Measurements from ENCODE around the gene BCKDHB. TPM values are rescaled to one million over a fixed set of nuclear protein-coding genes. Genes with fewer than 3 reads are reported as not detected.

Gene BCKDHB
- total RNA-seq, 1 donor from 2014 or later = 37.2 TPM

DNA sequence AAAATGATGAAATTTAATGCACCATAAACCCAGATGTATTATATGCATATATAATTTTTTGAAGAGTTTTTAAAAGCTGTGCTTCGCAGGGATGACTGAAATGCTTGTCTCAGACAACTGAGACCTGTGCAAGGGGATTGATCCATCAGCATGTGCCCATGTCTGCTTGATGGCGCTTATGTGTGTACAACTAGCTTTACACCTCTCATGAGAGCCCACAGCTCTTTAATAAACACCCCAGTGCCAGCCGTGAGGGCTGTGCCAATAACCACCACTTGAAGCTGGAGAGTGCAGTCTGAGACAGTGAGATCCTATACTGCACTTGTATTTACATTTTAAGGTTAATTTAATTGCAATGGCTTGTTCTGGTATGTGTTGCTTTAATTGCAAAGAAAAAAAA is 225.5 kb downstream of the BCKDHB start:
- no peaks in the 10 kb centered on the region for H3K27me3 ChIP-seq (ENCODE audit: low read depth)
- no peaks in the 10 kb centered on the region for H3K36me3 ChIP-seq
- intact Hi-C loops (cut with micrococcal nuclease) = no loop called here
- H3K4me3 ChIP-seq = no peak overlapping the region
- TF ChIP-seq, protein P1, sequence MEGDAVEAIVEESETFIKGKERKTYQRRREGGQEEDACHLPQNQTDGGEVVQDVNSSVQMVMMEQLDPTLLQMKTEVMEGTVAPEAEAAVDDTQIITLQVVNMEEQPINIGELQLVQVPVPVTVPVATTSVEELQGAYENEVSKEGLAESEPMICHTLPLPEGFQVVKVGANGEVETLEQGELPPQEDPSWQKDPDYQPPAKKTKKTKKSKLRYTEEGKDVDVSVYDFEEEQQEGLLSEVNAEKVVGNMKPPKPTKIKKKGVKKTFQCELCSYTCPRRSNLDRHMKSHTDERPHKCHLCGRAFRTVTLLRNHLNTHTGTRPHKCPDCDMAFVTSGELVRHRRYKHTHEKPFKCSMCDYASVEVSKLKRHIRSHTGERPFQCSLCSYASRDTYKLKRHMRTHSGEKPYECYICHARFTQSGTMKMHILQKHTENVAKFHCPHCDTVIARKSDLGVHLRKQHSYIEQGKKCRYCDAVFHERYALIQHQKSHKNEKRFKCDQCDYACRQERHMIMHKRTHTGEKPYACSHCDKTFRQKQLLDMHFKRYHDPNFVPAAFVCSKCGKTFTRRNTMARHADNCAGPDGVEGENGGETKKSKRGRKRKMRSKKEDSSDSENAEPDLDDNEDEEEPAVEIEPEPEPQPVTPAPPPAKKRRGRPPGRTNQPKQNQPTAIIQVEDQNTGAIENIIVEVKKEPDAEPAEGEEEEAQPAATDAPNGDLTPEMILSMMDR (IDR thresholded peaks at IDR 0.05; ENCODE audit: borderline replicate concordance) = no peak
- no peak overlapping the region for H3K27ac ChIP-seq (replicated peaks)
- H3K4me1 ChIP-seq = peaks cover 16% of the 10 kb centered on the region
- no peaks in the 10 kb centered on the region for H3K9me3 ChIP-seq (replicated peaks)
- DNase-seq = no peak

DNA sequence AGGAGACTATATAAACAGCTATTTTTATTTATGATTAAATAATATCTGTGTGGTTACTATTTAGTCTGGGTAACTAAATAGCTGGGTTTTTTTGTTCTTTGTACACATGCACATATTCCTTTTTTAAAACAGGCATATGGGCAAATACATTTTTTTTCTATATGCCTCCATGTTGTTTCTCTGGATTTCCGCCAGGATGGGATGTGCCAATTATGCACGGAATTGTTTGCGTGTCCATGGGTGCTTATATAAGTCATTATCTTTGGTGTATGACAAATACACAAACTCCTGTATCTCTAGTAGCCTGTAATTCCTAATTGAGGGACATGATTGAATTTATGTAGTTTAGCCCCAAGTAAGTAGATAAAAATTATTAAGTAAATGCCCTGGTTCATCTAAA is 226.9 kb downstream of the BCKDHB start:
- TF ChIP-seq, protein P1 (IDR thresholded peaks at IDR 0.05; ENCODE audit: borderline replicate concordance) = no peak
- no peak overlapping the region for H3K27ac ChIP-seq (replicated peaks)
- no peaks in the 10 kb centered on the region for H3K9me3 ChIP-seq (replicated peaks)
- DNase-seq = no peak
- no peak overlapping the region for H3K4me3 ChIP-seq
- peaks cover 16% of the 10 kb centered on the region for H3K4me1 ChIP-seq
- no peaks in the 10 kb centered on the region for H3K27me3 ChIP-seq (ENCODE audit: low read depth)
- intact Hi-C loops (cut with micrococcal nuclease) = no loop called here
- no peaks in the 10 kb centered on the region for H3K36me3 ChIP-seq

DNA sequence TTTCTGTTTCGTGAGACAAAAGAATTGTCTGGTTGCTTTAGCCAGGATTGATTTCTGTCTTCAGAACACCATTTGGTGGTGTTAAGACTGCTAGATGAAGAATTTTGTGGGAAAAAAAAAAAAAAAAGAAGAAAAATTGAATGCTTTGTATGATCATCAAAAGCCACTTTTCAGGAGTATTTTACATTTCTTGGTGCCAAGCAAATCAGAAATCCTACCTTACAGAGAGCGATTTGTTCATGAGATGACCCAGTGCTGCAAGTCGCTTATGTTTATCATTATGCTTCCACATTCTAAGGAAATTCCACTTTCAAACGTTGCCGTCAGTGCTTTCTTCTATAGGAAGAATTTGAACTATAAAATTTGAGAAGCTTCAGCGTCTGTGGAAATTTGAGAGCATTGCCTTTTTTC is 228.7 kb downstream of the BCKDHB start:
- Histone ChIP-seq H3K27ac (replicated peaks) (peak overlapping the region; percentile 28), H3K4me1 (peaks cover 16% of the 10 kb centered on the region), H3K4me3 (peak overlapping the region; percentile 45), H3K36me3 (no peaks in the 10 kb centered on the region), H3K27me3 (ENCODE audit: low read depth) (no peaks in the 10 kb centered on the region), H3K9me3 (replicated peaks) (no peaks in the 10 kb centered on the region)
- TF ChIP-seq, protein P1 (IDR thresholded peaks at IDR 0.05; ENCODE audit: borderline replicate concordance) = no peak
- intact Hi-C loops (cut with micrococcal nuclease) = no loop called here
- DNase-seq = no peak

DNA sequence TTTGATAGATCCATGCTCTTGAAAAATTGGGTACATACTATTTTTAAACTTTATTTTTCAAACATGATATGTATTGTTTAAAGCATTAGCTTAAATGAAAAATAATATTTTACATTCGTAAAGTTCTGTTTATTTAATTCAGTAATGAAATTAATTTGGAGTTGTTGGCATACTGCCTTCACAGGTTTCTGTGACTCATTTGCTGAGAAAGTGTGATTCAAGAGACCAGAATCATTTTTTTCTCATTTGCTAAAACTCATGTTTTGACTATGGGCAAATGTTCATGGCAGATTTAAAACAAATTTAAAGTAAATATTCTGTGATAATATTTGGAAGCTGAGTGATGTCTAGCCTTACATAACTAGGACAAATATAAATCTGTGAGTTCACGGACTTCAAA is 230.4 kb downstream of the BCKDHB start:
- no peak overlapping the region for H3K27ac ChIP-seq (replicated peaks)
- no peaks in the 10 kb centered on the region for H3K36me3 ChIP-seq
- no peak overlapping the region for H3K4me3 ChIP-seq
- DNase-seq = no peak
- peaks cover 9% of the 10 kb centered on the region for H3K4me1 ChIP-seq
- H3K27me3 ChIP-seq (ENCODE audit: low read depth) = no peaks in the 10 kb centered on the region
- intact Hi-C loops (cut with micrococcal nuclease) = no loop called here
- no peaks in the 10 kb centered on the region for H3K9me3 ChIP-seq (replicated peaks)
- TF ChIP-seq, protein P1 (IDR thresholded peaks at IDR 0.05; ENCODE audit: borderline replicate concordance) = no peak

DNA sequence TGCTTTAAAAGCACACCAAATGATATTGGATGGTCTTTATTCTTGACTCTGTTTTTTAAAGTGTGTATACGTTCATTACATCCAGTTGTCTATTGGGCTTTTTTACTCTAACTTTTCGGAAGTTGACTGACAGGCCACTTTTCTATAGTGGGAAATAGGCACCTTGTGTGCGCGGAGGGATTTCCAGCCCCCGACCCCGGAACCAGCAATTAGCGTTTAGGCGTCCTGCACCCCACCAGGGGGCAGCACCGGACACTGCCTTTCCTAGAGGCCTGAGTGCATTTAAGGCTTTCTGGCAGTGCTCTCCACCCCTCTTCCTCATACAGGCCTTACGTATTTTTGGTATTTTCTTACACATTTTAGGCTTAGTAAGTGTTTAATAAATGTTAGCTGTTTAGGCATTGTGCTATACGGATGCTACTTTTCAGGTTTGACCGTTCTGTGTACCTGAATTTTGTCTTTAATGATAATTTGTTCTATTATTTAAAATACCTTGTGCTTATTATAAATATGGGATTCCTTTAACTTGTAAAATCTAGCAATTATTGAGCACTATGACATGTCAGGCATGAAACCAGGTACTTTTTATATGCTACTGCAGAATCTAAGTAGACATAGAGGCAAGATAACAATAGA is 231.8 kb downstream of the BCKDHB start:
- Histone ChIP-seq H3K4me1 (peaks cover 6% of the 10 kb centered on the region), H3K27me3 (ENCODE audit: low read depth) (no peaks in the 10 kb centered on the region), H3K36me3 (no peaks in the 10 kb centered on the region), H3K4me3 (no peak overlapping the region), H3K27ac (replicated peaks) (no peak overlapping the region), H3K9me3 (replicated peaks) (no peaks in the 10 kb centered on the region)
- intact Hi-C loops (cut with micrococcal nuclease) = no loop called here
- DNase-seq = peak; percentile 60
- TF ChIP-seq, protein P1 (IDR thresholded peaks at IDR 0.05; ENCODE audit: borderline replicate concordance) = peak; percentile 75
